K562 (cell line): ENCODE measurements around the gene CERS1. TPM values are rescaled to one million over a fixed set of nuclear protein-coding genes. Genes with fewer than 3 reads are reported as not detected.

Source experiments
- BRCA1 ChIP-seq, 2 experiments: fragments of 450-650 bp in 1 of 2; sonication (generic) in 1 of 2; formaldehyde crosslinking in 1 of 2; IDR thresholded peaks; 2 replicates each; pipeline versions ENCODE4 v1.5.0 to v1.6.1; 2017 to 2020; ENCODE audit warnings: mild to moderate bottlenecking in 1 of 2, missing genetic modification reagents in 1 of 2
- CBX2 ChIP-seq: fragments of 200-600 bp; sonication (generic); IDR thresholded peaks from one replicate; pipeline ENCODE4 v1.6.1; 2012; ENCODE audit warnings: mild to moderate bottlenecking, low read length, inconsistent platforms; ENCODE audit not compliant: insufficient read depth, poor library complexity, severe bottlenecking
- E2F6 ChIP-seq, 2 experiments: IDR thresholded peaks; 2 replicates each; pipeline ENCODE4 v1.6.1; 2011; ENCODE audit warnings: borderline replicate concordance in 1 of 2, control low read depth in 1 of 2, low read depth in 1 of 2, low read length in 1 of 2, mild to moderate bottlenecking in 1 of 2, mixed read lengths in 1 of 2, moderate library complexity in 1 of 2; ENCODE audit not compliant: insufficient read depth in 1 of 2, insufficient read length in 1 of 2, poor library complexity in 1 of 2, severe bottlenecking in 1 of 2; ENCODE audit errors: extremely low read depth in 1 of 2
- E2F8 ChIP-seq: fragments of 450-650 bp; IDR thresholded peaks from 2 replicates; pipeline ENCODE4 v1.7.1; 2018; ENCODE audit warnings: mild to moderate bottlenecking, low read depth; ENCODE audit not compliant: partially characterized antibody
- ERF ChIP-seq: fragments of 450-650 bp; formaldehyde crosslinking; IDR thresholded peaks from 2 replicates; pipeline ENCODE4 v1.4.0; 2020; ENCODE audit warnings: mild to moderate bottlenecking, mixed read lengths
- HOXB6 ChIP-seq: fragments of 250-450 bp; sonication (Bioruptor Pico); IDR thresholded peaks from 2 replicates; pipeline ENCODE4 v1.5.1; 2022; ENCODE audit warnings: mild to moderate bottlenecking, borderline replicate concordance
- MXD1 ChIP-seq: fragments of 250-450 bp; sonication (Bioruptor Pico); IDR thresholded peaks from 2 replicates; pipeline ENCODE4 v1.8.0; 2021; ENCODE audit warnings: borderline replicate concordance, mild to moderate bottlenecking, moderate library complexity; ENCODE audit not compliant: poor library complexity, severe bottlenecking
- NEUROD1 ChIP-seq: fragments of 150-350 bp; IDR thresholded peaks from 2 replicates; pipeline ENCODE4 v1.6.1; 2014; ENCODE audit warnings: borderline replicate concordance, low read length, low read depth; ENCODE audit not compliant: partially characterized antibody
- RBM15 ChIP-seq: fragments of 200-400 bp; formaldehyde crosslinking; IDR thresholded peaks from 2 replicates; pipeline ENCODE4 v1.6.1; 2018; ENCODE audit warnings: mild to moderate bottlenecking, low read length, moderate library complexity; ENCODE audit not compliant: insufficient read depth
- SAFB2 ChIP-seq: fragments of 200-400 bp; formaldehyde crosslinking; IDR thresholded peaks from 2 replicates; pipeline ENCODE4 v1.6.1; 2018; ENCODE audit warnings: borderline replicate concordance, low read length, low read depth, moderate library complexity; ENCODE audit not compliant: severe bottlenecking
- TCF7L2 ChIP-seq: fragments of 150-350 bp; IDR thresholded peaks from 2 replicates; pipeline ENCODE4 v1.6.1; 2016; ENCODE audit warnings: low read depth, mild to moderate bottlenecking, low read length, moderate library complexity
- TEAD1 ChIP-seq, 2 experiments: fragments of 450-650 bp in 1 of 2; sonication (generic) in 1 of 2; formaldehyde crosslinking; IDR thresholded peaks; 2 replicates each; pipeline versions ENCODE4 v1.4.0 to v1.8.0; 2020 to 2022; ENCODE audit warnings: mild to moderate bottlenecking in 2 of 2, missing genetic modification reagents in 1 of 2
- THAP12 ChIP-seq: fragments of 250-450 bp; sonication (Bioruptor Pico); IDR thresholded peaks from 2 replicates; pipeline ENCODE4 v1.9.0; 2021; ENCODE audit warnings: mild to moderate bottlenecking, inconsistent platforms
- ZNF175 ChIP-seq: fragments of 200-800 bp; sonication (Bioruptor generic); IDR thresholded peaks from 2 replicates; pipeline ENCODE4 v1.6.1; 2016; ENCODE audit warnings: low read depth, mild to moderate bottlenecking, missing genetic modification characterization, missing compliant biosample characterization
- ZNF277 ChIP-seq: fragments of 250-450 bp; sonication (Bioruptor Pico); IDR thresholded peaks from 2 replicates; pipeline ENCODE4 v1.8.0; 2022; ENCODE audit warnings: inconsistent platforms, mild to moderate bottlenecking, moderate library complexity, borderline replicate concordance
- ZNF354B ChIP-seq: fragments of 250-450 bp; sonication (Bioruptor Pico); IDR thresholded peaks from 2 replicates; pipeline ENCODE4 v1.4.0; 2020
- polyA plus RNA-seq, 8 experiments: library from polyadenylated mRNA; depleted of rRNA in 4 of 8; stranded (reverse) in 5 of 8; unstranded in 3 of 8; fragments of >200 nt; fragmentation: Nextera tagmentation in 2 of 8; fragmentation: Illumina TruSeq in 1 of 8; extraction: Ambion mirVana in 2 of 8; extraction: Trizol in 1 of 8; gene quantifications; 2 replicates each; pipeline versions ENCODE4 v1.2.1 to v1.2.3, GENCODE V29; 2011 to 2014; ENCODE audit warnings: inconsistent platforms in 1 of 8, missing spikeins in 1 of 8
- total RNA-seq, 7 experiments: library from RNA; depleted of rRNA in 6 of 7; stranded (reverse); fragments of >200 nt in 6 of 7; fragmentation: Illumina TruSeq in 2 of 7; extraction: Trizol in 2 of 7; gene quantifications; 2 replicates each; pipeline versions ENCODE4 v1.2.1 to v1.2.3, GENCODE V29; 2011 to 2021; ENCODE audit warnings: low replicate concordance in 1 of 7

CERS1 gene
- total and polyA plus RNA-seq, 9 of the 15 experiments (the other 6 are each of a cell fraction or from before 2014, with no cell fraction given) = 0.33 to 1.5 (median 0.86) TPM; not detected in 2

- TF ChIP-seq ZNF175 (CRISPR knock-in tag) (no peak; the same call in 1 of the 2 replicates), THAP12 (CRISPR knock-in tag) (peak; percentile 72; the same call in 1 of the 2 replicates), TEAD1 (CRISPR knock-in tag; IDR thresholded peaks at IDR 0.05) (no peak; a peak in 1 of 4 replicates), HOXB6 (CRISPR knock-in tag) (no peak), RBM15 (no peak), CBX2 (no peak), E2F6 (IDR thresholded peaks at IDR 0.05; ENCODE audit: borderline replicate concordance in 1 of 2, extremely low read depth in 1 of 2, insufficient read depth in 1 of 2, insufficient read length in 1 of 2, low read depth in 1 of 2, low read length in 1 of 2, poor library complexity in 1 of 2, severe bottlenecking in 1 of 2) (no peak), E2F8 (peak; percentile 98), TCF7L2 (no peak), ERF (peak; percentile 41; the same call in 1 of the 2 replicates), ZNF354B (no peak), SAFB2 (no peak), MXD1 (CRISPR knock-in tag) (peak; percentile 95), ZNF277 (no peak), NEUROD1 (peak; percentile 84), BRCA1 (IDR thresholded peaks at IDR 0.05) (no peak), BRCA1 (CRISPR knock-in tag; IDR thresholded peaks at IDR 0.05) (no peak)
These were observed 23.3 kb upstream of the CERS1 start, which contains the start of the genes COPE and DDX49 (continued) for GRCh38 chr19:18919086-18919899.
